UCSD-AML1 (cell line): ENCODE measurements around the gene MSANTD7.

Experiments used
- DNase-seq: peaks from one replicate; lab custom pipeline; 2025; ENCODE audit not compliant: unreplicated experiment; lab: John Stamatoyannopoulos, UW

Gene MSANTD7

GRCh38 chr10:14879928-14880193 is 41.8 kb downstream of the MSANTD7 start:
- DNase-seq, result no peak

- DNase-seq, result no peak
Observed at GRCh38 chr10:14880229-14880628, 42.1 kb downstream of the MSANTD7 start.

- no peak for DNase-seq
Observed at GRCh38 chr10:14884082-14884481, 46.0 kb downstream of the MSANTD7 start.
